ENCODE measurements around the gene MYOM3. TPM values are rescaled to one million over a fixed set of nuclear protein-coding genes. Genes with fewer than 3 reads are reported as not detected.

The MYOM3 gene
- total RNA-seq, 1 experiment from 2014 or later = not detected

DNA sequence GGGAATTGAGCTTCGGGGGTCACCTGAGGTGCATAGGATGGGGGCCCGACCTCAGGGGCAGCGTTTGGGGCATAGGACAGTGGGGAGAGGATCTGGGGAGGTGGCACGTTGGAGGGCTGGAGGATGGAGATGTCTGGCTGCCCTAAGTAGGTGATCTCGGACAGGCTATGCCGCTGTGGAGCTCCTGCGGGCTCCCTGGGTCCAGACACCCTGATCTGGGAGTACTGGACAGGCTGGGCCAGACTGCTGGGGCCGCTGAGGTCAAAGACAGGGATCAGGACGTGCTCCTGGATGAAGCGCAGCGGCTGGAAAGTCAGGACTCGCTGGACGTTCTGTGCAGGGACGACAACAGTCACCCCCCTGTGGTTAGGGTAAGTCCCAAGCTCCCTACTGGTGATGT lies 9.5 kb upstream of the MYOM3 start:
- intact Hi-C loops (cut with micrococcal nuclease; ENCODE audit: unreplicated experiment) = no loop called here
- Histone ChIP-seq H3K27me3 (replicated peaks; ENCODE audit: insufficient read depth, low read depth, low read length, poor library complexity) (no peaks in the 10 kb centered on the region), H3K36me3 (ENCODE audit: insufficient read depth, low read length, poor library complexity, severe bottlenecking) (no peaks in the 10 kb centered on the region), H3K27ac (ENCODE audit: low read depth, low read length, poor library complexity, severe bottlenecking) (no peak overlapping the region), H3K4me1 (ENCODE audit: insufficient read depth, low read length, poor library complexity, severe bottlenecking) (no peaks in the 10 kb centered on the region), H3K9me3 (ENCODE audit: low read depth, low read length, poor library complexity, severe bottlenecking) (no peaks in the 10 kb centered on the region), H3K4me3 (ENCODE audit: low read depth, low read length, poor library complexity, severe bottlenecking) (no peak overlapping the region)
- TF ChIP-seq CTCF (conservative IDR thresholded peaks at IDR 0.05; ENCODE audit: low read depth, low read length) (no peak), EZH2 (IDR thresholded peaks at IDR 0.05; ENCODE audit: borderline replicate concordance, low read depth, low read length, poor library complexity, severe bottlenecking) (no peak)
- CTCF ChIA-PET = no interaction called here
- DNase-seq (ENCODE audit: low spot score) = no peak
- no TSS peak for BruUV-seq (replicated peaks)
- POLR2A ChIA-PET (ENCODE audit: low non-redundant PET) = no interaction called here

DNA sequence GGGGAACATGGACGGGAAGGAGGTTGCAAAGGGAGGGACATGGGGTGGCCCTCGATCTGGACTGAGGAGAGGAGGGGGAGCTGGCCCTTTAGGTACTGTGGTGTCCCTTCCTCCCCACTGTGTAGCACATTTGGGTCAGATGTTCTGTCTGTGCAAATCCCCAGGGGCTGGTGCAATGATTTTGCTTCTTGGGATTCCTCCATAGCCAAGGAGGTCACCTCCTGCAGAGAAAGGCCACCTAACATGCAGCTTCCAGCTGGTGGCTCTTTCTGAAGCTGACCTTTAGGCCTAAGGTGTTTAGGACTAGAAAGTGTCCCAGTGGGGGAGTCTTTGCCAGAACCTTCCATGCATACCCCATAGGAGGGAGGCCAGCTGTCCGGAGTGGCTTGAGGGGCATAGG lies 9.0 kb upstream of the MYOM3 start:
- intact Hi-C loops (cut with micrococcal nuclease; ENCODE audit: unreplicated experiment) = no loop called here
- Histone ChIP-seq H3K4me3 (ENCODE audit: low read depth, low read length, poor library complexity, severe bottlenecking) (no peak overlapping the region), H3K9me3 (ENCODE audit: low read depth, low read length, poor library complexity, severe bottlenecking) (no peaks in the 10 kb centered on the region), H3K27ac (ENCODE audit: low read depth, low read length, poor library complexity, severe bottlenecking) (no peak overlapping the region), H3K4me1 (ENCODE audit: insufficient read depth, low read length, poor library complexity, severe bottlenecking) (no peaks in the 10 kb centered on the region), H3K36me3 (ENCODE audit: insufficient read depth, low read length, poor library complexity, severe bottlenecking) (no peaks in the 10 kb centered on the region), H3K27me3 (replicated peaks; ENCODE audit: insufficient read depth, low read depth, low read length, poor library complexity) (no peaks in the 10 kb centered on the region)
- no peak for DNase-seq (ENCODE audit: low spot score)
- POLR2A ChIA-PET (ENCODE audit: low non-redundant PET) = no interaction called here
- no peak for TF ChIP-seq EZH2 (IDR thresholded peaks at IDR 0.05; ENCODE audit: borderline replicate concordance, low read depth, low read length, poor library complexity, severe bottlenecking)
- CTCF ChIA-PET = no interaction called here
- BruUV-seq (replicated peaks) = no TSS peak

GRCh38 chr1:24119859-24120756 lies 8.2 kb upstream of the MYOM3 start:
- intact Hi-C loops (cut with micrococcal nuclease; ENCODE audit: unreplicated experiment) = no loop called here
- CTCF ChIA-PET = no interaction called here
- H3K27ac ChIP-seq (ENCODE audit: low read depth, low read length, poor library complexity, severe bottlenecking) = no peak overlapping the region
- POLR2A ChIA-PET (ENCODE audit: low non-redundant PET) = no interaction called here
- no peaks in the 10 kb centered on the region for H3K27me3 ChIP-seq (replicated peaks; ENCODE audit: insufficient read depth, low read depth, low read length, poor library complexity)
- H3K36me3 ChIP-seq (ENCODE audit: insufficient read depth, low read length, poor library complexity, severe bottlenecking) = no peaks in the 10 kb centered on the region
- DNase-seq (ENCODE audit: low spot score) = no peak
- no peak overlapping the region for H3K4me3 ChIP-seq (ENCODE audit: low read depth, low read length, poor library complexity, severe bottlenecking)
- H3K4me1 ChIP-seq (ENCODE audit: insufficient read depth, low read length, poor library complexity, severe bottlenecking) = no peaks in the 10 kb centered on the region
- TF ChIP-seq CTCF (conservative IDR thresholded peaks at IDR 0.05; ENCODE audit: low read depth, low read length) (no peak), EZH2 (IDR thresholded peaks at IDR 0.05; ENCODE audit: borderline replicate concordance, low read depth, low read length, poor library complexity, severe bottlenecking) (no peak)
- BruUV-seq (replicated peaks) = no TSS peak
- H3K9me3 ChIP-seq (ENCODE audit: low read depth, low read length, poor library complexity, severe bottlenecking) = no peaks in the 10 kb centered on the region

GRCh38 chr1:24119489-24119858 lies 7.5 kb upstream of the MYOM3 start:
- DNase-seq (ENCODE audit: low spot score) = no peak
- Histone ChIP-seq H3K27me3 (replicated peaks; ENCODE audit: insufficient read depth, low read depth, low read length, poor library complexity) (no peaks in the 10 kb centered on the region), H3K36me3 (ENCODE audit: insufficient read depth, low read length, poor library complexity, severe bottlenecking) (no peaks in the 10 kb centered on the region), H3K4me3 (ENCODE audit: low read depth, low read length, poor library complexity, severe bottlenecking) (no peak overlapping the region), H3K9me3 (ENCODE audit: low read depth, low read length, poor library complexity, severe bottlenecking) (no peaks in the 10 kb centered on the region), H3K27ac (ENCODE audit: low read depth, low read length, poor library complexity, severe bottlenecking) (no peak overlapping the region), H3K4me1 (ENCODE audit: insufficient read depth, low read length, poor library complexity, severe bottlenecking) (no peaks in the 10 kb centered on the region)
- intact Hi-C loops (cut with micrococcal nuclease; ENCODE audit: unreplicated experiment) = no loop called here
- no peak for TF ChIP-seq CTCF (conservative IDR thresholded peaks at IDR 0.05; ENCODE audit: low read depth, low read length)
- no peak for TF ChIP-seq EZH2 (IDR thresholded peaks at IDR 0.05; ENCODE audit: borderline replicate concordance, low read depth, low read length, poor library complexity, severe bottlenecking)
- ChIA-PET CTCF (interaction anchor here (0.5 kb wide), 1 partner anchor 356 kb away, joined by 3 read pairs; no protein-coding TSS in a partner anchor), POLR2A (ENCODE audit: low non-redundant PET) (no interaction called here)
- BruUV-seq (replicated peaks) = no TSS peak

Data from A673 (cell line).